Muscle of leg (tissue), 11 donors: ENCODE measurements around the gene CLSTN2. TPM values are rescaled to one million over a fixed set of nuclear protein-coding genes. Genes with fewer than 3 reads are reported as not detected.

Source experiments
- DNase-seq: peaks from one replicate; pipeline ENCODE4 v3.0.0; 2013
- H3K27ac ChIP-seq: one replicate; pipeline ENCODE4 v1.5.1; 2013; ENCODE audit warnings: mild to moderate bottlenecking, low read length, control low read depth
- H3K27me3 ChIP-seq: one replicate; pipeline ENCODE4 v1.6.1; 2013; ENCODE audit warnings: low read length; ENCODE audit not compliant: control insufficient read depth, insufficient read depth
- H3K36me3 ChIP-seq: one replicate; pipeline ENCODE4 v1.6.1; 2013; ENCODE audit warnings: low read length; ENCODE audit not compliant: control insufficient read depth, insufficient read depth
- H3K4me1 ChIP-seq: one replicate; pipeline ENCODE4 v1.6.1; 2013; ENCODE audit warnings: low read length; ENCODE audit not compliant: control insufficient read depth, insufficient read depth
- H3K4me3 ChIP-seq: one replicate; pipeline ENCODE4 v1.5.1; 2013; ENCODE audit warnings: low read length, control low read depth
- H3K9me3 ChIP-seq: replicated peaks from 2 replicates; pipeline ENCODE4 v1.6.1; 2013; ENCODE audit warnings: low read depth, low read length; ENCODE audit not compliant: control insufficient read depth
- WGBS: methylation state at CpG from one replicate; pipeline ENCODE4 v1.1.5; 2013; ENCODE audit warnings: missing lambda C conversion rate; ENCODE audit not compliant: insufficient coverage; 5-methylcytosine and 5-hydroxymethylcytosine counted together
- polyA plus RNA-seq, 8 donors: library from polyadenylated mRNA; unstranded; fragments of 120-200 nt; gene quantifications; one replicate each; pipeline versions ENCODE4 v1.2.1 to v1.2.3, GENCODE V29; 2013; ENCODE audit warnings: inconsistent platforms in 1 of 8, low replicate concordance in 1 of 8; ENCODE audit not compliant: insufficient read length in 8 of 8, insufficient read depth in 1 of 8
- total RNA-seq: library from RNA; stranded (reverse); fragments of 120-200 nt; gene quantifications from one replicate; pipeline ENCODE4 v1.2.4, GENCODE V29; 2013

Gene CLSTN2
- total and polyA plus RNA-seq, 9 donors = 1.9 to 5.2 (median 3.1) TPM

- no peak for DNase-seq
- Histone ChIP-seq H3K36me3 (no peaks in the 10 kb centered on the region), H3K4me3 (no peak overlapping the region), H3K4me1 (peaks cover 2% of the 10 kb centered on the region), H3K9me3 (no peaks in the 10 kb centered on the region), H3K27me3 (no peaks in the 10 kb centered on the region), H3K27ac (no peak overlapping the region)
- no CpG with 5 or more reads among the region's 2 CpGs for WGBS
Observed at GRCh38 chr3:140532793-140533330, 597.9 kb downstream of the CLSTN2 start.

DNA sequence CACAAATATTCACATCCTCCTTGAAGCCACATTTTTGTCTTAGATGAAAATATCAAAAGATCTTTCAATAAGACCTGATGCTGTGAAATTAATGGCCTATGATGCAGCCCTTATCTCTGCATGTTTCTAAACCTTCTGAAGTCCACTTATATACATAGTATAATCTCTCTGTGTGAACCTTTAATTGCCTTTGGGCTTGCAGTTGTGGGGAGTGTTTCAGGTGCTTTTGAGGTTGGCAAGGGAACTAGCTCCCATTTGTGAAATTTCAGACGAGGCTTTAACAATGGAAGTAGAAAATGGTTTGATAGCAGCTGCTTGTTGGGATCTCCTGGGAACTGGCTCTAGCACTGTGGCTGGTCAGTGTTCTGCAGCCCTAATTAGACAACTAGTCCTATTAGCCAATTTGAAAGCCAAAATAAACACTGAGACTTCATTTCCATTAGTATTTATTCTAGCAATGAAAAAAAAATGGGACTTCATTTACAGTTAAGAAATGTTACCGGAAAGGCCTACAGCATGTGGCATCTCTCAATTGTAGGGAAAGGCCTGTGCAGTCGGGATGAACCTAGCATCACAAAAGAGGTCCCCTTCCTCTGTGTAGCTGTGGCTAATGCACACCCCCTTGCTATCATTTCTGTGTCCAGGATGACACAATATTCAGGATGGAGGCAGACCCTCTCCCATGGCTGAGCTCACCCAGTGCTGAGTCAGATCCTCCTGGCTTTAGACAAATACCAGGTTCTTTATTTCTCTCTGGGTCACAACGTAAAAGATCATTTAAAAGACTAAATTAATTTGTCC, 602.1 kb downstream of the CLSTN2 start:
- Histone ChIP-seq H3K9me3 (no peaks in the 10 kb centered on the region), H3K27me3 (no peaks in the 10 kb centered on the region), H3K4me3 (no peak overlapping the region), H3K36me3 (no peaks in the 10 kb centered on the region), H3K27ac (no peak overlapping the region), H3K4me1 (no peaks in the 10 kb centered on the region)
- WGBS = 73% methylated on average over 2 of the region's 4 CpGs
- no peak for DNase-seq

DNA sequence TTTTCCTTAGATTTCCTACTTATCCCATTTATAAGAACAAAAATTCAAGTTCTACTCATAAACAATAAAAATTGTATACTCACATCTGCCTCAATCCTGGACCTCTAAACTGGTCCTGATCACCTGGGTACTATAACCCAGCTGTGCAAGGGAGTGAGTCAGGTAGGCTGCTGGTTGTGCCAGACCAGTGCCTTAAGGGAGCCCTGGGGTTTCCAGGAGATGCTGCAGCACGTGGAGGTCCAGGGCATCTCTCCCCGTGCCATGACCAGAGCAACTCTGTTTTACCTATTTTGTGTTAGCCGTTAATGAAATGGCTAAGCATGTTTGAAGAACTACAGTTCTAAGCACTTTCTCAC, 602.7 kb downstream of the CLSTN2 start:
- H3K4me3 ChIP-seq = no peak overlapping the region
- H3K9me3 ChIP-seq = no peaks in the 10 kb centered on the region
- no peaks in the 10 kb centered on the region for H3K27me3 ChIP-seq
- 90% methylated on average over 2 of the region's 3 CpGs for WGBS
- H3K27ac ChIP-seq = no peak overlapping the region
- no peak for DNase-seq
- no peaks in the 10 kb centered on the region for H3K36me3 ChIP-seq
- H3K4me1 ChIP-seq = no peaks in the 10 kb centered on the region

GRCh38 chr3:140540262-140540661, 605.3 kb downstream of the CLSTN2 start:
- H3K4me1 ChIP-seq = no peaks in the 10 kb centered on the region
- DNase-seq = no peak
- H3K9me3 ChIP-seq = no peaks in the 10 kb centered on the region
- no peaks in the 10 kb centered on the region for H3K27me3 ChIP-seq
- H3K4me3 ChIP-seq = no peak overlapping the region
- no CpG with 5 or more reads among the region's 5 CpGs for WGBS
- H3K36me3 ChIP-seq = no peaks in the 10 kb centered on the region
- no peak overlapping the region for H3K27ac ChIP-seq

GRCh38 chr3:140541975-140542653, 607.1 kb downstream of the CLSTN2 start:
- Histone ChIP-seq H3K4me3 (no peak overlapping the region), H3K27ac (no peak overlapping the region), H3K27me3 (no peaks in the 10 kb centered on the region), H3K9me3 (no peaks in the 10 kb centered on the region), H3K4me1 (peaks cover 3% of the 10 kb centered on the region), H3K36me3 (no peaks in the 10 kb centered on the region)
- DNase-seq = no peak
- WGBS = no CpG with 5 or more reads among the region's 1 CpG

GRCh38 chr3:140545197-140545596, 610.2 kb downstream of the CLSTN2 start:
- no CpG with 5 or more reads among the region's 1 CpG for WGBS
- peaks cover 3% of the 10 kb centered on the region for H3K4me1 ChIP-seq
- no peaks in the 10 kb centered on the region for H3K9me3 ChIP-seq
- H3K4me3 ChIP-seq = no peak overlapping the region
- no peaks in the 10 kb centered on the region for H3K36me3 ChIP-seq
- H3K27me3 ChIP-seq = no peaks in the 10 kb centered on the region
- no peak overlapping the region for H3K27ac ChIP-seq
- DNase-seq = no peak

- WGBS = 17% methylated on average over 2 of the region's 2 CpGs
- DNase-seq = peak; percentile 35
- Histone ChIP-seq H3K27me3 (no peaks in the 10 kb centered on the region), H3K4me1 (peaks cover 3% of the 10 kb centered on the region), H3K4me3 (no peak overlapping the region), H3K27ac (no peak overlapping the region), H3K36me3 (no peaks in the 10 kb centered on the region), H3K9me3 (no peaks in the 10 kb centered on the region)
Observed at GRCh38 chr3:140545756-140546155, 610.8 kb downstream of the CLSTN2 start.

- Histone ChIP-seq H3K4me3 (no peak overlapping the region), H3K9me3 (no peaks in the 10 kb centered on the region), H3K27ac (no peak overlapping the region), H3K4me1 (peaks cover 3% of the 10 kb centered on the region), H3K27me3 (no peaks in the 10 kb centered on the region), H3K36me3 (no peaks in the 10 kb centered on the region)
- no peak for DNase-seq
- 72% methylated on average over 2 of the region's 6 CpGs for WGBS
Observed at GRCh38 chr3:140546649-140547048, 611.7 kb downstream of the CLSTN2 start.

DNA sequence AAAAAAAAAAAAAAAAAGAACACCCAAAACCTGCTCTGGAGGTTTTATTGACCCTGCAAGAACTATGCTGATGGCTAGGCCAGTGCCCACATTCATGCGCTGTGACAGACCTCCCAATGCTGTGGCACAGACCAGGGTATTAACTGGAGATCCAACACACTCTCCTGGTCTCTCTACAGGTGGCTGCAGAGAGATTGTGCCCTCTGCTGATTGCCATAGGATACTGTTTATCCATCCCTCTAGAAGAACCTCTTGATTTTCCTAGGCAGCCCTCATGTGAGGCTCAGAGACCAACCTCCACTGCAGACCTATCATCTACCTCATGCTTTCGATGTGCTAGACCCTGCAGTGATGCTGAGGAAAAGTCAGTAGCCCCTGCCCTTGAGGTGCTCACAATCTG, 617.4 kb downstream of the CLSTN2 start:
- H3K4me3 ChIP-seq = no peak overlapping the region
- WGBS = 100% methylated on average over 2 of the region's 2 CpGs
- peaks cover 3% of the 10 kb centered on the region for H3K27me3 ChIP-seq
- no peaks in the 10 kb centered on the region for H3K9me3 ChIP-seq
- no peaks in the 10 kb centered on the region for H3K36me3 ChIP-seq
- DNase-seq = no peak
- no peak overlapping the region for H3K27ac ChIP-seq
- H3K4me1 ChIP-seq = no peaks in the 10 kb centered on the region

GRCh38 chr3:140552898-140553297, 617.9 kb downstream of the CLSTN2 start:
- Histone ChIP-seq H3K27me3 (peaks cover 3% of the 10 kb centered on the region), H3K9me3 (no peaks in the 10 kb centered on the region), H3K36me3 (no peaks in the 10 kb centered on the region), H3K4me3 (no peak overlapping the region), H3K4me1 (no peaks in the 10 kb centered on the region), H3K27ac (no peak overlapping the region)
- DNase-seq = no peak
- WGBS = 92% methylated on average over 4 of the region's 5 CpGs
